ENCODE results near the gene CCDC182.

CCDC182 gene

DNA sequence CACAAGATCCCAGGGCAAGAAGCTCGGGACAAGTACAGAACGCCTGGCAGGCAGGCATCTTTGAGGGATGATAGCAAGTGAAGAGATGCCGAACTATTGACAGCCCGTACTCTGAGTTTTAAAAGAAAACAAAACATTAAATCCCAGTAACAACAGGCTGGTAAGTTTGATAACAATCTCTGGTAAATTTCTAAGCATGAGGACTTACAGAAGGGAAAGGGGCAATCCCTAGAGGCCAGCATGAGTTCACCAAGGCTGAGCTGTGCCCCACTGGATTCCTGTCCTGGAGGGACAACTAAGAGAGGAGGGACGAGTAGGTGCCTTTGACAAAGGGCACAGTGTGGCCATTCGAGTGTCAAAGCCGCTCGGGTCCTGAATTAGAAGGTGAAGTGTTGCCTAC lies 26.2 kb downstream of the CCDC182 start:
- ChIA-PET CTCF (no interaction called here), POLR2A (no interaction called here)
- Histone ChIP-seq H3K4me1 (ENCODE audit: control extremely low read depth in 1 of 4, control insufficient read depth in 4 of 4, insufficient read depth in 4 of 4, low read length in 3 of 4) (peaks cover 0 to 10% (median 5%) of the 10 kb centered on the region in 4 experiments), H3K4me3 (ENCODE audit: control insufficient read depth in 1 of 7, extremely low read depth in 1 of 7, insufficient read depth in 4 of 7, low read depth in 2 of 7, low read length in 6 of 7) (no peak overlapping the region), H3K9me3 (ENCODE audit: control extremely low read depth in 1 of 5, control insufficient read depth in 4 of 5, insufficient read depth in 2 of 5, low read depth in 1 of 5, low read length in 4 of 5) (no peaks in the 10 kb centered on the region), H3K36me3 (ENCODE audit: control insufficient read depth in 4 of 4, insufficient read depth in 4 of 4, low read length in 3 of 4) (no peaks in the 10 kb centered on the region), H3K27me3 (replicated peaks in 2 of 5; ENCODE audit: control insufficient read depth in 4 of 5, insufficient read depth in 5 of 5, low read length in 4 of 5) (peaks cover 0 to 4% (median 0%) of the 10 kb centered on the region in 5 experiments), H3K27ac (ENCODE audit: insufficient read depth in 1 of 2, low read depth in 1 of 2, low read length in 2 of 2, poor library complexity in 1 of 2, severe bottlenecking in 2 of 2) (no peak overlapping the region)
- 94% methylated on average over 7 of the region's 8 CpGs for WGBS (ENCODE audit: insufficient coverage)
- DNase-seq: no peak

DNA sequence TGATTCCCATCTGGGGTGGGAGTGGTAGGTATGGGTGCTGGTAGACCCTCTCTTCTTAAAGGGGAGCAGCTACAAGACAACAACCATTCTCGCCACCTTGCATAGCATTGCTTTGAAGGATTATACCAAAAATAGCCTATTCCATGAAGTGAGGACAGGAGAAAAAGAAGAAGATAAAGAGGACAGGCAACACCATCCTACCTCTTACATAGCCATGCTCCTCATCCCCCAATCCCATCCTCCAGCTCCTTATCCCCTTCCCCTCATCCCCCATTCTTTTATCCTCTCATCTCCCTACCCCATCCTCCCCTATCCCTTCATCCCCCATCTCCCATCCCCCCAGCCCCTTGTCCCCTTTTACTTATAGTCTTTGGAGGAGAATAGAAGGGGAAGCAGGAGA lies 29.1 kb downstream of the CCDC182 start:
- no CpG with 5 or more reads among the region's 1 CpG for WGBS (ENCODE audit: insufficient coverage)
- no peaks in the 10 kb centered on the region for H3K9me3 ChIP-seq (ENCODE audit: control extremely low read depth in 1 of 5, control insufficient read depth in 4 of 5, insufficient read depth in 2 of 5, low read depth in 1 of 5, low read length in 4 of 5)
- H3K27me3 ChIP-seq (replicated peaks in 2 of 5; ENCODE audit: control insufficient read depth in 4 of 5, insufficient read depth in 5 of 5, low read length in 4 of 5): peaks cover 0 to 10% (median 0%) of the 10 kb centered on the region in 5 experiments
- no peak overlapping the region for H3K4me3 ChIP-seq (ENCODE audit: control insufficient read depth in 1 of 7, extremely low read depth in 1 of 7, insufficient read depth in 4 of 7, low read depth in 2 of 7, low read length in 6 of 7)
- ChIA-PET POLR2A (no interaction called here), CTCF (interaction anchor here (0.9 kb wide), 1 partner anchor 581 kb away, joined by 3 read pairs; no protein-coding TSS in a partner anchor)
- H3K4me1 ChIP-seq (ENCODE audit: control extremely low read depth in 1 of 4, control insufficient read depth in 4 of 4, insufficient read depth in 4 of 4, low read length in 3 of 4): peaks cover 0 to 7% (median 0%) of the 10 kb centered on the region in 4 experiments
- no peak for DNase-seq
- no peak overlapping the region for H3K27ac ChIP-seq (ENCODE audit: insufficient read depth in 1 of 2, low read depth in 1 of 2, low read length in 2 of 2, poor library complexity in 1 of 2, severe bottlenecking in 2 of 2)
- H3K36me3 ChIP-seq (ENCODE audit: control insufficient read depth in 4 of 4, insufficient read depth in 4 of 4, low read length in 3 of 4): no peaks in the 10 kb centered on the region

GRCh38 chr17:57714665-57715180 lies 30.4 kb downstream of the CCDC182 start:
- H3K27me3 ChIP-seq (replicated peaks in 2 of 5; ENCODE audit: control insufficient read depth in 4 of 5, insufficient read depth in 5 of 5, low read length in 4 of 5): peaks cover 0 to 10% (median 0%) of the 10 kb centered on the region in 5 experiments
- H3K4me3 ChIP-seq (ENCODE audit: control insufficient read depth in 1 of 7, extremely low read depth in 1 of 7, insufficient read depth in 4 of 7, low read depth in 2 of 7, low read length in 6 of 7): no peak overlapping the region
- ChIA-PET CTCF (no interaction called here), POLR2A (no interaction called here)
- H3K27ac ChIP-seq (ENCODE audit: insufficient read depth in 1 of 2, low read depth in 1 of 2, low read length in 2 of 2, poor library complexity in 1 of 2, severe bottlenecking in 2 of 2): no peak overlapping the region
- H3K36me3 ChIP-seq (ENCODE audit: control insufficient read depth in 4 of 4, insufficient read depth in 4 of 4, low read length in 3 of 4): no peaks in the 10 kb centered on the region
- DNase-seq: no peak
- peaks cover 0 to 7% (median 0%) of the 10 kb centered on the region in 4 experiments for H3K4me1 ChIP-seq (ENCODE audit: control extremely low read depth in 1 of 4, control insufficient read depth in 4 of 4, insufficient read depth in 4 of 4, low read length in 3 of 4)
- no peaks in the 10 kb centered on the region for H3K9me3 ChIP-seq (ENCODE audit: control extremely low read depth in 1 of 5, control insufficient read depth in 4 of 5, insufficient read depth in 2 of 5, low read depth in 1 of 5, low read length in 4 of 5)
- 70% methylated on average over 4 of the region's 7 CpGs for WGBS (ENCODE audit: insufficient coverage)

- ChIA-PET POLR2A (no interaction called here), CTCF (no interaction called here)
- no peaks in the 10 kb centered on the region for H3K36me3 ChIP-seq (ENCODE audit: control insufficient read depth in 4 of 4, insufficient read depth in 4 of 4, low read length in 3 of 4)
- DNase-seq: no peak
- H3K4me3 ChIP-seq (ENCODE audit: control insufficient read depth in 1 of 7, extremely low read depth in 1 of 7, insufficient read depth in 4 of 7, low read depth in 2 of 7, low read length in 6 of 7): no peak overlapping the region
- peaks cover 0 to 7% (median 0%) of the 10 kb centered on the region in 5 experiments for H3K27me3 ChIP-seq (replicated peaks in 2 of 5; ENCODE audit: control insufficient read depth in 4 of 5, insufficient read depth in 5 of 5, low read length in 4 of 5)
- H3K27ac ChIP-seq (ENCODE audit: insufficient read depth in 1 of 2, low read depth in 1 of 2, low read length in 2 of 2, poor library complexity in 1 of 2, severe bottlenecking in 2 of 2): no peak overlapping the region
- H3K4me1 ChIP-seq (ENCODE audit: control extremely low read depth in 1 of 4, control insufficient read depth in 4 of 4, insufficient read depth in 4 of 4, low read length in 3 of 4): peaks cover 0 to 7% (median 0%) of the 10 kb centered on the region in 4 experiments
- peaks cover 0 to 2% (median 0%) of the 10 kb centered on the region in 5 experiments for H3K9me3 ChIP-seq (ENCODE audit: control extremely low read depth in 1 of 5, control insufficient read depth in 4 of 5, insufficient read depth in 2 of 5, low read depth in 1 of 5, low read length in 4 of 5)
- WGBS (ENCODE audit: insufficient coverage): 92% methylated on average over 2 of the region's 7 CpGs
These were observed 32.0 kb downstream of the CCDC182 start for GRCh38 chr17:57713140-57713539.

DNA sequence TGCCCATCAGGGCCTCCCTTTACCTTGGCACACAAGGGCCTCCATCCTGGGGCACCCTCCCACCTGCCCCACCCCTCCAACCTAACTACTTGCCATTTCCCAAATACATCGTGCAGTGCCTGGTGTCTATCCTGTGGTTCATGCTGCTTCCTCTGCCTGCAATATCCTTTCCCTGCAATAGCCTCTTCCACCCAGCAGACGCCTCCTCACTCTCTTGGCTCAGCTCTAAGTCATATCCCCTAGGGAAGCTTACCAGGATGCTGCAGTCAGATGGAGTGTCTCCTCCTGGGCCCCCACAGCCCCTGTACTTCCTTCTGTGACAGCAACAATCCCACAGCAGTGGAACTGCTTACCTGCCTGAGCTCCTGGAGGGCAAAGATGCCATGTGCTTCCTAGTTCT lies 36.7 kb downstream of the CCDC182 start:
- no peak overlapping the region for H3K4me3 ChIP-seq (ENCODE audit: control insufficient read depth in 1 of 7, extremely low read depth in 1 of 7, insufficient read depth in 4 of 7, low read depth in 2 of 7, low read length in 6 of 7)
- H3K9me3 ChIP-seq (ENCODE audit: control extremely low read depth in 1 of 5, control insufficient read depth in 4 of 5, insufficient read depth in 2 of 5, low read depth in 1 of 5, low read length in 4 of 5): peaks cover 0 to 2% (median 0%) of the 10 kb centered on the region in 5 experiments
- ChIA-PET CTCF (no interaction called here), POLR2A (no interaction called here)
- 39% methylated on average over 2 of the region's 2 CpGs for WGBS (ENCODE audit: insufficient coverage)
- peaks cover 0 to 3% (median 0%) of the 10 kb centered on the region in 4 experiments for H3K36me3 ChIP-seq (ENCODE audit: control insufficient read depth in 4 of 4, insufficient read depth in 4 of 4, low read length in 3 of 4)
- H3K27ac ChIP-seq (ENCODE audit: insufficient read depth in 1 of 2, low read depth in 1 of 2, low read length in 2 of 2, poor library complexity in 1 of 2, severe bottlenecking in 2 of 2): no peak overlapping the region
- no peak for DNase-seq
- H3K4me1 ChIP-seq (ENCODE audit: control extremely low read depth in 1 of 4, control insufficient read depth in 4 of 4, insufficient read depth in 4 of 4, low read length in 3 of 4): no peaks in the 10 kb centered on the region
- H3K27me3 ChIP-seq (replicated peaks in 2 of 5; ENCODE audit: control insufficient read depth in 4 of 5, insufficient read depth in 5 of 5, low read length in 4 of 5): peaks cover 0 to 3% (median 0%) of the 10 kb centered on the region in 5 experiments

DNA sequence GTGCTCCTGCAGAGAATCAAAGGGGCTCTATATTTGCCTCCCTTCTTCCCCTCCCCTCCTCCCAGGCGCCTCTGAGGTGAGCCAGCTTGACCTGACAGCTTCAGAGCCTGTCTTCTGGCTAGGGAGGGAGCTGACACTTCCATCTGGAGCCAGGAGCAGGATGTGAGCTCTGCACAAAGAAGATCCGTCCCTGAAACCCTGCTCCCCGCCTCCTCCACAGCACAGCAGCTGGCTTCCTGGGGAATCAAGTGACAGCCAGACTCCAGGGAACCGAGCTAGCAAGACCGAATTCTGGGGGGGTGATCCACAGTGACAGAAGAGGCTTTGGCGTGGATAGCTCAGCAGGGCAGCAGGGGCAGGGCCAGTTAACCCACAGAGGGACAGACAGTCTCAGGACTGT lies 37.2 kb downstream of the CCDC182 start:
- POLR2A ChIA-PET: no interaction called here
- WGBS (ENCODE audit: insufficient coverage): 94% methylated on average over 6 of the region's 6 CpGs
- Histone ChIP-seq H3K27ac (ENCODE audit: insufficient read depth in 1 of 2, low read depth in 1 of 2, low read length in 2 of 2, poor library complexity in 1 of 2, severe bottlenecking in 2 of 2) (no peak overlapping the region), H3K27me3 (replicated peaks in 2 of 5; ENCODE audit: control insufficient read depth in 4 of 5, insufficient read depth in 5 of 5, low read length in 4 of 5) (no peaks in the 10 kb centered on the region), H3K4me3 (ENCODE audit: control insufficient read depth in 1 of 7, extremely low read depth in 1 of 7, insufficient read depth in 4 of 7, low read depth in 2 of 7, low read length in 6 of 7) (no peak overlapping the region), H3K36me3 (ENCODE audit: control insufficient read depth in 4 of 4, insufficient read depth in 4 of 4, low read length in 3 of 4) (peaks cover 0 to 3% (median 0%) of the 10 kb centered on the region in 4 experiments), H3K4me1 (ENCODE audit: control extremely low read depth in 1 of 4, control insufficient read depth in 4 of 4, insufficient read depth in 4 of 4, low read length in 3 of 4) (no peaks in the 10 kb centered on the region), H3K9me3 (ENCODE audit: control extremely low read depth in 1 of 5, control insufficient read depth in 4 of 5, insufficient read depth in 2 of 5, low read depth in 1 of 5, low read length in 4 of 5) (peaks cover 0 to 2% (median 0%) of the 10 kb centered on the region in 5 experiments)
- CTCF ChIA-PET: no interaction called here
- DNase-seq: no peak

DNA sequence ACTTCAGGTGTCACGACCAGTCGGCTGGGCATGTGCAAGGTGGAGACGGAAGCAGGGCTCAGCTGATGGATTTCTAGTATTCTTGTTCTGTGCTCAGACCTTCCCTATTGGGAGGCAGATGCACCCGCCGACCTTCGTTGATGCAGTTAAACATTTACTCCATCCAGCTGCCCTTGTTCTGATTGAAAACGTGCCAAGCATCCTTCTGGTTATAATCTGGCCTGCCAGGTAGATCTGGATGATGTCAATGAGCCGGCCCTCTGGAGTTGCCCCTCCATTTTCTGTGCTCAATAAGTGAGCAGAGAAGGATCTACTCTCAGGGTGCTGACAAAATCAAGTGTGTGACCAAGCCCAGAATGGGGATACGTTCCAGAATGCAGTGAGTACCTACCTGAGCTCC lies 38.3 kb downstream of the CCDC182 start:
- Histone ChIP-seq H3K9me3 (ENCODE audit: control extremely low read depth in 1 of 5, control insufficient read depth in 4 of 5, insufficient read depth in 2 of 5, low read depth in 1 of 5, low read length in 4 of 5) (peaks cover 0 to 2% (median 0%) of the 10 kb centered on the region in 5 experiments), H3K27me3 (replicated peaks in 2 of 5; ENCODE audit: control insufficient read depth in 4 of 5, insufficient read depth in 5 of 5, low read length in 4 of 5) (no peaks in the 10 kb centered on the region), H3K4me1 (ENCODE audit: control extremely low read depth in 1 of 4, control insufficient read depth in 4 of 4, insufficient read depth in 4 of 4, low read length in 3 of 4) (no peaks in the 10 kb centered on the region), H3K27ac (ENCODE audit: insufficient read depth in 1 of 2, low read depth in 1 of 2, low read length in 2 of 2, poor library complexity in 1 of 2, severe bottlenecking in 2 of 2) (no peak overlapping the region), H3K4me3 (ENCODE audit: control insufficient read depth in 1 of 7, extremely low read depth in 1 of 7, insufficient read depth in 4 of 7, low read depth in 2 of 7, low read length in 6 of 7) (no peak overlapping the region), H3K36me3 (ENCODE audit: control insufficient read depth in 4 of 4, insufficient read depth in 4 of 4, low read length in 3 of 4) (peaks cover 0 to 3% (median 0%) of the 10 kb centered on the region in 4 experiments)
- POLR2A ChIA-PET: no interaction called here
- no peak for DNase-seq
- WGBS (ENCODE audit: insufficient coverage): 94% methylated on average over 8 of the region's 9 CpGs
- CTCF ChIA-PET: interaction anchor here (1.3 kb wide), 1 partner anchor 9 kb away, joined by 4 read pairs; no protein-coding TSS in a partner anchor

All from common myeloid progenitor, CD34-positive (primary cell).